Measurements from ENCODE around the gene UBR7. TPM values are rescaled to one million over a fixed set of nuclear protein-coding genes. Genes with fewer than 3 reads are reported as not detected.
A peak's percentile ranks its signal among the peaks of the same experiment; 100 is the strongest.

UBR7 gene
- total RNA-seq, 2 experiments from 2014 or later = 36.5 to 39.9 TPM

GRCh38 chr14:93195316-93195999 lies 11.6 kb upstream of the UBR7 start:
- Mint-ChIP-seq H3K4me1 (no peaks in the 10 kb centered on the region), H3K9me3 (ENCODE audit: low read depth) (no peaks in the 10 kb centered on the region), H3K27ac (no peak overlapping the region), H3K27me3 (no peaks in the 10 kb centered on the region), H3K36me3 (ENCODE audit: low read depth) (peaks cover 20% of the 10 kb centered on the region), H3K4me3 (no peak overlapping the region)
- ChIA-PET CTCF (interaction anchor here (1.3 to 2.1 kb wide), 3 partner anchors 16 to 82 kb away, joined by 5 to 7 read pairs (median 5); no protein-coding TSS in a partner anchor), POLR2A (interaction anchor here (0.6 to 0.9 kb wide), 2 partner anchors 10 to 915 kb away, joined by 3 to 6 read pairs; partner anchors contain the start of genes IFI27, LYSET and MOAP1)
- no peak for ATAC-seq
- no peak for DNase-seq
- intact Hi-C loops (cut with DNase I, micrococcal nuclease) = no loop called here

DNA sequence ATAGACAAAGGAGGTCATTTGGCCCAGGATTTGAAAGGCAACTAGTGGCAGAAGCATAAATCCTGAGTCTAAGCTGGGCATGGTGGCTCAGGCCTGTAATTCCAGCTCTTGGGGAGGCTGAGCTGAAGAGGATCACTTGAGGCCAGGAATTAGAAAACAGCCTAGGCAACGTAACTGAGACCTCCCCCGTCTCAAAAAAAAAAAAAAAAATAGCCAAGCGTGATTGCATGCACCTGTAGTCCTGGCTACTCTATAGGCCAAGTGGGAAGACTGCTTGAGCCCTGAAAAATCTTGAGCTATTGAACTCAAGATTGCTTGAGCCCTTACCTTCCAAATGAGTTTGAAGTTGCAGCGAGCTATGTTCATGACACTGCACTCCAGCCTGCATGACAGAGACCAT lies 8.0 kb upstream of the UBR7 start:
- POLR2A ChIA-PET = no interaction called here
- ATAC-seq (no peak), DNase-seq (no peak)
- no peak overlapping the region for H3K4me3 Mint-ChIP-seq
- H3K9me3 Mint-ChIP-seq (ENCODE audit: low read depth) = no peaks in the 10 kb centered on the region
- intact Hi-C loops (cut with DNase I, micrococcal nuclease) = no loop called here
- no peak overlapping the region for H3K27ac Mint-ChIP-seq
- peaks cover 2% of the 10 kb centered on the region for H3K4me1 Mint-ChIP-seq
- CTCF ChIA-PET = interaction anchor here (0.6 to 0.7 kb wide), 2 partner anchors 122 to 1859 kb away, joined by 3 read pairs; no protein-coding TSS in a partner anchor
- no peaks in the 10 kb centered on the region for H3K27me3 Mint-ChIP-seq
- peaks cover 20% of the 10 kb centered on the region for H3K36me3 Mint-ChIP-seq (ENCODE audit: low read depth)

GRCh38 chr14:93200553-93200952 lies 6.5 kb upstream of the UBR7 start:
- H3K36me3 Mint-ChIP-seq (ENCODE audit: low read depth) = peaks cover 23% of the 10 kb centered on the region
- H3K4me1 Mint-ChIP-seq = peaks cover 15% of the 10 kb centered on the region
- ATAC-seq (no peak), DNase-seq (no peak)
- intact Hi-C loops (cut with DNase I, micrococcal nuclease) = no loop called here
- ChIA-PET POLR2A (no interaction called here), CTCF (no interaction called here)
- no peak overlapping the region for H3K27ac Mint-ChIP-seq
- H3K4me3 Mint-ChIP-seq = no peak overlapping the region
- H3K27me3 Mint-ChIP-seq = no peaks in the 10 kb centered on the region
- H3K9me3 Mint-ChIP-seq (ENCODE audit: low read depth) = no peaks in the 10 kb centered on the region

DNA sequence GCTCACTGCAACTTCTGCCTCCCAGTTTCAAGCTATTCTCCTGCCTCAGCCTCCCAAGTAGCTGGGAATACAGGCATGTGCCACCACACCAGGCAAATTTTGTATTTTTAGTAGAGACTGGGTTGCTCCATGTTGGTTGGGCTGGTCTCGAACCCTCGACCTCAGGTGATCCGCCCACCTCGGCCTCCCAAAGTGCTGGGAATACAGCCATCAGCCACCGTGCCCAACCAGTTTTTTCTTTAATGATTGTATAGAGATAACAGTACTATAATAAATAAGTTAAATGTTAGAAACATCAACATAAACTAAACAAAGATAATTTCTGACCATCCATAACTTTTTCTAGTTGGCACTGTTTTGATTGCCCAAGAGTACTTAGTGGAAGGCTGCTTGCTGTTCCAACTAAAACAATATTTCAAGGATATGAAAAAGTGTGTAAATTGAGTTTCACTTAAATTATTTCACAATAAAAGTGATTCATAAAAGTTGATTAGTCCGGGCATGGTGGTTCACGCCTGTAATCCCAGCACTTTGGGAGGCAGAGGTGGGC lies 5.8 kb upstream of the UBR7 start:
- CTCF ChIA-PET = no interaction called here

DNA sequence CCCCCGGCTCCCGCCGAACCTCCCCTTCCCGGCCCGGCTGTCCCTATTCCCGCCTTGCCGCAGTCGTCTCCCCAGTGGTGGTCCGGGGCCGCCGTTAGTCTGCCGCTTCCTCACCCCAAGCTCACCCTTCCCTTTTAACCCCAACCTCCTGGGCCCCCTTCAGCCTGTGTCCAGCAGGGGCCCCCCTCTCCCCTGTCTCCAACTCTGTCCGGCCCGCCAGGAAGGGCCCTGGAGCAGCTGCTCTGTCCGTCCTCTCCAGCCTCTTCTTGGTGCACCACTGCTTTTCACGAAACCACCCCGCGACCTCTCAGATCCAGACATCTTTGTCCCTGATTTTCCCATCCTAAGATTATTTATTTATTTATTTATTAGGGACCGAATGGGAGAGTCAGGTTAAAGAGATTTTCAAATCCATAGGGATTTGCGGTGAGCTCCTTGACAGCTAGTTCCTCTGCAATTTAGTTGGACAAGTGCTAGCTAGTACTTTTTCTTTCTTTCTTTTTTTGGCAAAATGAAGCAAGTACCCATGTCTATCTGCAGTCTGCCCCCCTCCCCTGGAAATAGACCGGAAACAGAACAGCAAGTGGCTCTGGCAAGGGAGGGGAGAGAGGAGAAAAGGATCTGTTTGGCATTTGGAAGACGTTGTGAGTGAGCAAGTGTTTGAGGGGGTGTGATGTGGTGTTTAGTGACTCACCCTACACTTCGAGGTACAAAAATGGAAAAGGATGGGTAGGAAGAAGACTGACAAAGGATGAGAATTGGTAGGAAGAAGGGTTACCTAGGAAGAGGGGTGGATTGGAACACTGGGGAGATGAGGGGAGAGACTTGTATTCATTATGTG lies 632 bp downstream of the UBR7 start:
- Mint-ChIP-seq H3K9me3 (ENCODE audit: low read depth) (no peaks in the 10 kb centered on the region), H3K4me1 (peaks cover 32% of the 10 kb centered on the region), H3K36me3 (ENCODE audit: low read depth) (peaks cover 16% of the 10 kb centered on the region), H3K27ac (peak overlapping the region; percentile 80), H3K4me3 (peak overlapping the region; percentile 96), H3K27me3 (no peaks in the 10 kb centered on the region)
- peak; percentile 56 for DNase-seq
- POLR2A ChIA-PET = interaction anchor here (0.6 to 2.5 kb wide), 2 partner anchors 23 to 92 kb away, joined by 3 to 18 read pairs; partner anchors contain the start of genes ITPK1, LYSET and MOAP1
- CTCF ChIA-PET = interaction anchor here (0.6 to 3.4 kb wide), 10 partner anchors 11 to 1978 kb away, joined by 3 to 21 read pairs (median 4); partner anchors contain the start of genes LYSET and MOAP1
- intact Hi-C loops (cut with DNase I, micrococcal nuclease) = loop anchor here (1.0 to 2.0 kb wide), 5 partner anchors 22 to 413 kb away; partner anchors contain the start of genes ITPK1 (in 2 of the 2), LYSET (in 2 of the 2), BTBD7 (in 1 of the 2) and GOLGA5 (in 1 of the 2)
- ATAC-seq = peak; percentile 35

More for the DNA sequence above, 5.8 kb upstream of the UBR7 start:
- H3K4me1 Mint-ChIP-seq = peaks cover 17% of the 10 kb centered on the region
- peaks cover 23% of the 10 kb centered on the region for H3K36me3 Mint-ChIP-seq (ENCODE audit: low read depth)
- no peak for ATAC-seq
- H3K27me3 Mint-ChIP-seq = no peaks in the 10 kb centered on the region
- POLR2A ChIA-PET = no interaction called here
- DNase-seq = no peak
- H3K9me3 Mint-ChIP-seq (ENCODE audit: low read depth) = no peaks in the 10 kb centered on the region
- intact Hi-C loops (cut with DNase I, micrococcal nuclease) = no loop called here
- no peak overlapping the region for H3K27ac Mint-ChIP-seq
- no peak overlapping the region for H3K4me3 Mint-ChIP-seq

DNA sequence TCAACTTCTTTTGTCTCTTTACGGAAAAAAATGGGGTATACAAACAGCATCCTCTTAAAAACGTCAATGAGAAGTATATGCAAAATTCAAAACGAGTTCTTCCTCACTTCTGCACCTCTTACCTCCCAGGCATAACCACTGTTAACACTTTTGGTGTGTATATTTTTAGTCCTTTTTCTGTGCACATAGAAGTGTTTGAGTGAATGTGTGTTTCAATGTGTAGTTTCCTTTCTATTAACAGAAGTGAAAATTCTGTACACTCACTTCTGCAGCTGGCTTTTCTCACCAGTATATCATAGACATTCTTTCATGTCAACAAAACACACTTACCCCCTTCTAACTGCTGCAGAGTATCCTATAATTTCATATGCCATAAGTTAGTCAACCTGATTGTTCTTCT lies 5.4 kb downstream of the UBR7 start:
- peaks cover 32% of the 10 kb centered on the region for H3K36me3 Mint-ChIP-seq (ENCODE audit: low read depth)
- CTCF ChIA-PET = no interaction called here
- POLR2A ChIA-PET = no interaction called here
- no peak overlapping the region for H3K4me3 Mint-ChIP-seq
- no peaks in the 10 kb centered on the region for H3K9me3 Mint-ChIP-seq (ENCODE audit: low read depth)
- intact Hi-C loops (cut with DNase I, micrococcal nuclease) = no loop called here
- ATAC-seq (no peak), DNase-seq (no peak)
- H3K27ac Mint-ChIP-seq = no peak overlapping the region
- H3K27me3 Mint-ChIP-seq = no peaks in the 10 kb centered on the region
- peaks cover 17% of the 10 kb centered on the region for H3K4me1 Mint-ChIP-seq

DNA sequence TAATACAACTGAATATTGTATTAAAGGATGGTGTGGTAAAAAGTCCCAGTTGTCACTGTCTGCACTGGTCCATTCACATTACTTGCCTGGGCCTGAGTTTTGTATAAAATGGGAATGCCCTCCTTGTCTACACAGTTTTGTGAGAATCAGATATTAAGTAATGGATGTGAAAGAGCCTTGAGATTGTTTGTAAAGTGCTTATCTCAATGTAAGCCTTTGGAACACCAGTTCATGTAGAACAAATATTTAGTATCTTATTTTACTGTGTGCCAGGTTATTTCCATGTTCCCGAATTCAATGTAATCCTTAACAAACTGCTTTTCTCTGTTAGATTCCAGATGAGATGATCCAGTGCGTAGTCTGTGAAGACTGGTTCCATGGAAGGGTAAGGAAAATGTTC lies 7.5 kb downstream of the UBR7 start:
- Mint-ChIP-seq H3K4me3 (no peak overlapping the region), H3K4me1 (peaks cover under 1% of the 10 kb centered on the region), H3K9me3 (ENCODE audit: low read depth) (no peaks in the 10 kb centered on the region), H3K36me3 (ENCODE audit: low read depth) (peaks cover 41% of the 10 kb centered on the region), H3K27ac (no peak overlapping the region), H3K27me3 (no peaks in the 10 kb centered on the region)
- ChIA-PET POLR2A (no interaction called here), CTCF (no interaction called here)
- ATAC-seq (no peak), DNase-seq (no peak)
- intact Hi-C loops (cut with DNase I, micrococcal nuclease) = no loop called here

DNA sequence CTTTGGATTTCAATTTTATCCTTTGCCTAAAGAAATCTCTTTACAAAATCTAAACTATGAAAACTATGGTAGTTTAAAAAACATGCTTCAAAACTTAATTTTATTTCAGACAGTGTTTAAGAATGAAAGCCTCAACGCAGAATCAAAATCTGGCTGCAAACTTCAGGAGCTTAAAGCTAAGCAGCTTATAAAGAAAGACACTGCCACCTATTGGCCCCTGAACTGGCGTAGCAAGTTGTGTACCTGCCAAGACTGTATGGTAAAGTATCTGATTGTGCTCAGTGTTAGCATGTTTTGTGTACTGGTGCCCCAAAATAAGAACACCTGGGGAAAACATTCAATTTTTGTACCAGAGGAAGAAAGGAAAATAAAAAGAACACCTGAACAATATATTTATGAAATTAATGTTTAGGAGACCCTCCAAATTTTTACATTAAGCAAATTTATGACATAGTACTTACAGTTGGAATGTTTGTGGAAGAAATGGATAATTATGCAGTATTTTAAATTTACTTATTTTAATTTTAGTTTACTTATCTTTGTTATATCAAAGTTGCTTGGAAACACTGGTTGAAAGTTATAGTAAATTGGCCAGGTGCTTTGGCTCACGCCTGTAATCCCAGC lies 12.2 kb downstream of the UBR7 start:
- intact Hi-C loops (cut with DNase I, micrococcal nuclease) = loop anchor here in 1 of 2 experiments (1.0 kb wide), 2 partner anchors 106 to 267 kb away; no protein-coding TSS in a partner anchor
- ChIA-PET CTCF (interaction anchor here (0.6 to 1.6 kb wide), 10 partner anchors 12 to 1709 kb away, joined by 3 to 6 read pairs (median 4); partner anchors contain the start of genes GON7, PPP4R3A and UBR7), POLR2A (interaction anchor here (0.6 to 0.8 kb wide), 4 partner anchors 11 to 944 kb away, joined by 3 to 15 read pairs (median 6); no protein-coding TSS in a partner anchor)
- Mint-ChIP-seq H3K27me3 (no peaks in the 10 kb centered on the region), H3K36me3 (ENCODE audit: low read depth) (peaks cover 53% of the 10 kb centered on the region), H3K4me1 (no peaks in the 10 kb centered on the region), H3K4me3 (no peak overlapping the region), H3K9me3 (ENCODE audit: low read depth) (no peaks in the 10 kb centered on the region), H3K27ac (no peak overlapping the region)
- peak; percentile 63 for ATAC-seq
- DNase-seq = peak; percentile 57

GRCh38 chr14:93220509-93220908 lies 13.5 kb downstream of the UBR7 start:
- H3K9me3 Mint-ChIP-seq (ENCODE audit: low read depth) = no peaks in the 10 kb centered on the region
- CTCF ChIA-PET = interaction anchor here (0.7 kb wide), 1 partner anchor 1683 kb away, joined by 4 read pairs; no protein-coding TSS in a partner anchor
- no peaks in the 10 kb centered on the region for H3K4me1 Mint-ChIP-seq
- no peaks in the 10 kb centered on the region for H3K27me3 Mint-ChIP-seq
- ATAC-seq = no peak
- no peak overlapping the region for H3K27ac Mint-ChIP-seq
- no peak for DNase-seq
- H3K36me3 Mint-ChIP-seq (ENCODE audit: low read depth) = peaks cover 56% of the 10 kb centered on the region
- intact Hi-C loops (cut with DNase I, micrococcal nuclease) = no loop called here
- no peak overlapping the region for H3K4me3 Mint-ChIP-seq
- POLR2A ChIA-PET = no interaction called here

GRCh38 chr14:93223565-93223964 lies 16.5 kb downstream of the UBR7 start:
- ChIA-PET POLR2A (no interaction called here), CTCF (no interaction called here)
- no peaks in the 10 kb centered on the region for H3K4me1 Mint-ChIP-seq
- no peak overlapping the region for H3K27ac Mint-ChIP-seq
- H3K36me3 Mint-ChIP-seq (ENCODE audit: low read depth) = peaks cover 63% of the 10 kb centered on the region
- intact Hi-C loops (cut with DNase I, micrococcal nuclease) = no loop called here
- ATAC-seq (no peak), DNase-seq (no peak)
- H3K27me3 Mint-ChIP-seq = no peaks in the 10 kb centered on the region
- no peak overlapping the region for H3K4me3 Mint-ChIP-seq
- no peaks in the 10 kb centered on the region for H3K9me3 Mint-ChIP-seq (ENCODE audit: low read depth)

DNA sequence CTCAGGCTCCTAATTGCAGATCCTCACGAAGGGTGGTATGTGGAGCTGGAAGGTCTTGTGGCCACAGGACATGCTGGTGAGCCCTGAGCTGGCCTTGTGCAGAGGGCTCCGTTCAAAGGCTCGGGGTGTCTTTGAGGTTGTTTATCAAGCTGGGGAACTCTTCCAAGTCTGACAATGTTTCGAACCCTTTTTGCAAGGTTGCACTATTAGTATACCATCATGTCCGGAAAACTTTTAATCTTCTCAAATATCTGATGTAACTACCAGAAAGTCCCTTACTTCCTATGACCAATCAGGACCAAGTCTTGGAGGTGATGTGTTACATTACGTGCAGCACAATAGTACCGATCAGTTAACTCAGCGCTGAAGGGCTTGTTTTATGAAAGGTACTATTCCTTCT lies 21.5 kb downstream of the UBR7 start:
- Mint-ChIP-seq H3K36me3 (ENCODE audit: low read depth) (peaks cover 43% of the 10 kb centered on the region), H3K9me3 (ENCODE audit: low read depth) (no peaks in the 10 kb centered on the region), H3K27ac (no peak overlapping the region), H3K4me1 (peaks cover 9% of the 10 kb centered on the region), H3K27me3 (no peaks in the 10 kb centered on the region), H3K4me3 (no peak overlapping the region)
- DNase-seq (no peak), ATAC-seq (no peak)
- ChIA-PET POLR2A (no interaction called here), CTCF (no interaction called here)
- intact Hi-C loops (cut with DNase I, micrococcal nuclease) = no loop called here
